GM20000 (cell line): ENCODE data around the gene ELP1.

Source experiments
- DNase-seq: peaks from one replicate; pipeline ENCODE4 v3.0.0; 2012; ENCODE audit warnings: low spot score
- CTCF ChIP-seq: IDR thresholded peaks from 2 replicates; pipeline ENCODE4 v1.5.1; 2012; ENCODE audit warnings: mild to moderate bottlenecking, control low read depth; ENCODE audit errors: extremely low read depth, missing control alignments

The ELP1 gene

GRCh38 chr9:108865037-108865436, 68.9 kb downstream of the ELP1 start:
- no peak for TF ChIP-seq CTCF
- DNase-seq: no peak

- TF ChIP-seq CTCF: no peak
- DNase-seq: no peak
Measured at GRCh38 chr9:108864446-108864845, 69.5 kb downstream of the ELP1 start.

- DNase-seq: no peak
- TF ChIP-seq CTCF: no peak
Measured at GRCh38 chr9:108863891-108864290, 70.0 kb downstream of the ELP1 start.

- no peak for DNase-seq
- TF ChIP-seq CTCF: no peak
Measured at GRCh38 chr9:108861997-108862396, 71.9 kb downstream of the ELP1 start, which contains the start of gene ACTL7A. Gene ACTL7A (plus strand): TSS chr9:108862266. CDS start chr9:108862323, 57 bp downstream.

DNA sequence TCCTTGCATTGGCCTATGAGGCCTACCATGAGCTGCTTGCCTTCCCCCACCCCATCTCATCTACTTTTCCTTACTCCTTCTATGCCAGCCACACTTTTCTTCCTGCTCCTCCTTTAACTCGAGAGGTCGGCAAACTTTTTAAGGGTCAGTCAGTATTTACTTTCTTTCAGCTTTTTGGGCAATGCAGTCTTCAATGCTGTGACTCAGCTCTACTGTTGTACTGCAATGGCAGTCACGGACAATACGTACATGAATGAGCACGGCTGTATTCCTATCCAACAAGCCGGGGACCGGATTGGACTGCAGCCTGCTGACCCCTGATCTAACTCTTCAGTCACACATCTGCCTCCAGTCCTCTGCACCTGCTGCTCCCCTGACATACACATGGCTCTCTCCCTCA, 72.5 kb downstream of the ELP1 start:
- no peak for TF ChIP-seq CTCF
- DNase-seq: no peak

DNA sequence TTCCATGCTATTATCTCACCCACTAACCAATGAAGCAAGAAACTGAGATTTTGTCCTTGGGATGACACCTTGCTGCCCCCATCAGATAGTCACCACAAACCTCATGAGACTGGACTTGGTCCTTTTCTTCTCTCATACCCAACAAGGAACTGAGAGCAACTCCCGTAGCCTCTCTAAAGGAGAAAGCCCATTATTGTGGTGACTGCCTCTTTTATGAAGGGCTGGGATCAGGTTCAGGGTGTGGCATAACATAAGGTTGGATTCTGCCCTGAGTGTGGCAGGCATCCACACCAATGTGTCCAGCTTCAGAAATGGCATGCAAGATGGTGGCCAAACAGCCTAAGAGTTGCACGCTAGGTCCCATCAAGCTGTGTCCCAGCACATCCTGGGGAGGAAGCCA, 73.2 kb downstream of the ELP1 start:
- TF ChIP-seq CTCF: no peak
- DNase-seq: no peak

- DNase-seq: no peak
Measured at GRCh38 chr9:108860354-108860753, 73.6 kb downstream of the ELP1 start.

More at GRCh38 chr9:108860354-108860753, 73.6 kb downstream of the ELP1 start:
- no peak for TF ChIP-seq CTCF
